Right ventricle myocardium inferior (tissue), 1 donor: ENCODE measurements around the gene ADAMTS14. TPM values are rescaled to one million over a fixed set of nuclear protein-coding genes. Genes with fewer than 3 reads are reported as not detected.

Experiments
- total RNA-seq: library from RNA; stranded (reverse); fragmentation: NEBNext Ultra II Directional; extraction: Animal tissue kit (Norgen Biotek cat#: 25700); gene quantifications from one replicate; pipeline ENCODE4 v1.2.1, GENCODE V29; 2021
- donor health status: DM: no; HTN: yes; CAD: no; lungs with severe emphysema.

ADAMTS14 gene
- total RNA-seq, 1 donor from 2014 or later = 0.43 TPM

Other genes starting within 250 kb of the ADAMTS14 start
- not detected for gene NODAL, start 230.8 kb upstream of the ADAMTS14 start, total RNA-seq
- 5.1 TPM for gene PALD1, start 193.7 kb upstream of the ADAMTS14 start, total RNA-seq
- gene PRF1, start 69.8 kb upstream of the ADAMTS14 start, total RNA-seq = 4.3 TPM
- not detected for gene TBATA, start 112.9 kb downstream of the ADAMTS14 start, total RNA-seq
- 13.1 TPM for gene SGPL1, start 143.4 kb downstream of the ADAMTS14 start, total RNA-seq
- 155 TPM for gene PCBD1, start 216.1 kb downstream of the ADAMTS14 start, total RNA-seq